Measurements from ENCODE around the gene SRSF11. TPM values are rescaled to one million over a fixed set of nuclear protein-coding genes. Genes with fewer than 3 reads are reported as not detected.

SRSF11 gene
- polyA plus RNA-seq, 1 experiment, result 287 TPM

DNA sequence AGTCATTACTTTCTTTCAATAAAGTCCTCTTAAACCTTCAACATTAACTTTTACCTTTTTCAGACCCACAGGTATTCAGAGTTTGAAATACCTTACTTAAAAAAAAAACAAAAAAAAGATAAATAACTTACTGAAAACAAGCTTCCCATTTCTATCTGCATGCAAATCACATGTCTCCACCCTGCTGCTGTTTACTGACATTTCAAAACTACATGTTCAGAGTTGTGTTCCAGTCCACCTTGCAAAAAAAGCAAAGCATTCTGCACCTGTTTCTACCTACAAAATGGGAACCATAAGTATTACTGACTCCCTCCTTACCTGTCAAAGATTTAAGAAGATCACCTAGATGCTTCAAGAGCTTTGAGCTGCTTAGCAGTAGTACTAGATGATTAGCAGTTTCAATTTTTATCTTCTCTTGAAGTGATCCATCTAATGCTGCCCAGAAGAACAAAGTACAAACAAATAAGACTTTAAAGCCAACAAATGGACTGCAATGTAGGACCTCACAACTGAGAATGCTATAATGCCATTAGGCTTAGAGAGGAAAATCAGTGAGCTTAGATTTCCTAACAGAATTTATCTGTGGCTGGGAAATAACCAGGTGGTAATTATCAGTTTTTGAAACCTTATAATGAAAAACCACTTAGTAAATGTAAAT is 72.1 kb downstream of the SRSF11 start:
- Histone ChIP-seq H3K27me3 (ENCODE audit: control insufficient read depth, insufficient read depth, low read length) (no peaks in the 10 kb centered on the region), H3K4me3 (ENCODE audit: low read depth, low read length) (no peak overlapping the region), H3K9me3 (ENCODE audit: control insufficient read depth, insufficient read depth, low read length) (no peaks in the 10 kb centered on the region), H3K27ac (ENCODE audit: low read depth, low read length) (no peak overlapping the region)
- TF ChIP-seq CTCF (IDR thresholded peaks at IDR 0.05; ENCODE audit: low read depth, low read length), result no peak
- DNase-seq (ENCODE audit: low read depth, low spot score), result no peak
- POLR2A ChIA-PET, result no interaction called here
- CTCF ChIA-PET, result no interaction called here

- no peak for TF ChIP-seq CTCF (IDR thresholded peaks at IDR 0.05; ENCODE audit: low read depth, low read length)
- no peaks in the 10 kb centered on the region for H3K27me3 ChIP-seq (ENCODE audit: control insufficient read depth, insufficient read depth, low read length)
- POLR2A ChIA-PET, result no interaction called here
- DNase-seq (ENCODE audit: low read depth, low spot score), result no peak
- H3K9me3 ChIP-seq (ENCODE audit: control insufficient read depth, insufficient read depth, low read length), result no peaks in the 10 kb centered on the region
- H3K4me3 ChIP-seq (ENCODE audit: low read depth, low read length), result no peak overlapping the region
- CTCF ChIA-PET, result no interaction called here
- H3K27ac ChIP-seq (ENCODE audit: low read depth, low read length), result no peak overlapping the region
These were observed 74.6 kb downstream of the SRSF11 start for GRCh38 chr1:70295749-70296148.

- ChIA-PET CTCF (no interaction called here), POLR2A (no interaction called here)
- Histone ChIP-seq H3K4me3 (ENCODE audit: low read depth, low read length) (no peak overlapping the region), H3K9me3 (ENCODE audit: control insufficient read depth, insufficient read depth, low read length) (no peaks in the 10 kb centered on the region), H3K27me3 (ENCODE audit: control insufficient read depth, insufficient read depth, low read length) (no peaks in the 10 kb centered on the region), H3K27ac (ENCODE audit: low read depth, low read length) (no peak overlapping the region)
- DNase-seq (ENCODE audit: low read depth, low spot score), result no peak
- no peak for TF ChIP-seq CTCF (IDR thresholded peaks at IDR 0.05; ENCODE audit: low read depth, low read length)
These were observed 78.3 kb downstream of the SRSF11 start for GRCh38 chr1:70299472-70299871.

Small RNA genes within 50 kb of the gene (small RNA-seq; reads per million reads assigned to genes)
- not detected for gene RN7SL242P (ENCODE audit: insufficient read length, low read depth)

Other genes with a start within 250 kb of the SRSF11 start
- 13.9 and 20.6 TPM in 2 replicates for gene LRRC40, start 15.8 kb upstream of the SRSF11 start, polyA plus RNA-seq (2011; rRNA removed)
- 12.5 and 18.1 TPM in 2 replicates for gene ANKRD13C, start 133.3 kb downstream of the SRSF11 start, polyA plus RNA-seq (2011; rRNA removed)
- gene CTH, start 189.9 kb downstream of the SRSF11 start, polyA plus RNA-seq (2011; rRNA removed), result 7.9 and 9.6 TPM in 2 replicates

All from AG04450 (cell line).